ENCODE data around the gene CRIP1.

CRIP1 gene

DNA sequence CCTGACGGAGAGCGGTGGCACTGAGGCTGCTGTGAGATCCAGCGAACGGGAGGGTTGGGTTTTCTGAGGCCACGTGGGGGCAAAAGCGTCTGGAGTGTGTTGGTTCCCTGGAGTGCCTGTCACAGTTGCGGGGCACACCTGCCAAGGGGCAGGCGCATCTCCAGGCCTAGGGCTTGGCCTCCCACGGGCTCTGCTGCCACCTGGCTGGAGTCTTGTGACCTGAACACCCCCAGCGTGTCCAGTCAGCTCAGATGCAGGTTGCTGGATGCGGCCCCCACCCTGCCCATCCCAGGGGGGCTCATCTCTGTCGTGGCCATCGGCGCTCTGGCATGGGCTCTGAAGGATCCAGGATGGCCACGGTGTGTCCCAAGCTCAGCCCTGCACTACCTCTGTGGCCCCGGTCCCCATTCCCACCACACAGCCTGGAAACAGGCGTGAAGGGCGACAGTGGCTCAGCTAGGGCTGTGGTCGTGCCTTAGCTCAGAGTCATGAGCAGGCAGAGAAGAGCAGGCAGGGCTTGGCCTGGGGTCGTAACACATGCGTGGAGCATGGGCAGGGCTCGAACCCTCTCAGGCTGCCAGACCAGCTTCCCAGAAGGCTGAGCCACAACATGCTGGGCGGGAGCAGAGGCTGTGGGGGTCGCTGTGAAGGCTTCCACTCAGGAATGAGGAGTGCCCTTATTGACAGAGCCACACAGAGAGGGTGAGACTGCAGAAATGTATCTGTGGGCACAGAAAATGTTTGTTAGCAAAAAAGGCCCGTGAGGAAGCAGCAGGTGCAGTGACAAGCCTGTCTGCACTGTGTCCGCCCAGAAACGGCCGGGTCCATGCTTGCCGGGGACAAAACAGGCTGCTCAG lies 35.6 kb upstream of the CRIP1 start:
- in situ Hi-C loops (cut with HindIII; ENCODE audit: low sequenced_read_pairs), result no loop called here

DNA sequence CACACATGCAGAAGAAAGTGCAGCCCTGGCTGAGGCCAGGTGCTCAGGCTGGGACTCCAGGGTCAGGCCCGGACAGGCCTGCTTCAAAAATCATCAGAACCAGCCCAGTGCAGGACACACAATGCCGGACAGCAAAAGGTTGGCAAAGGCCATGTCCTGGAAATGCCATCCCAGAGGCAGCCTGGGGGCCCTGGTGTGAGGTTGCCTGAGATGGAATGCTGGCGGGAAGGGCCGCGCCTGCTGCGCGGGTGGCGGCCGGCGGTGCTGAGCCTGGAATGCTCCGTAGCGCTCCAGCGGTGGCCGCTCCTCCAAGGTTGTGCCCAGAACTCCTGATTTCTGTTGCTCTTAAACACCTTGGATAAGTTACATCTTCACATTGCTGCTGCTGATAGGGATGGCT lies 33.7 kb upstream of the CRIP1 start:
- in situ Hi-C loops (cut with HindIII; ENCODE audit: low sequenced_read_pairs), result no loop called here

DNA sequence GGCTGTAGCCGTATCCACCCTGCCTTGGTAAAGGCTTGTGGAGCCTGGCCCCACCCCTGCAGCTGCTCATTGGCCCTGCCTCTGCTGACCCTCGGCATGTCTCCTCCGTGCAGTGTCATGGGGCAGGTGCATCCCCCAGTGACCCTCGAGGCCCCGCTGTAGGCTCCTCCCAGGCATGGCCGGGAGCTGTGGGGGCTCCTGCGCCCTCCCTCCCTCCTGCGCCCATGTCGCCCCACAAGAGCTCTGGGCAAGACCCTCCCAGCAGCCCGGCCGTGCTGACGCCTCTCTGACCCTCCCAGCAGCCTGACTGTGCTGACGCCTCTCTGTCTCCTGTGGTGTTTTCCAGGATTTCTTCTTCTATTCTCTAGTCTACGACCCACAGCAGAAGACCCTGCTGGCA lies 32.8 kb upstream of the CRIP1 start:
- in situ Hi-C loops (cut with HindIII; ENCODE audit: low sequenced_read_pairs), result no loop called here

- in situ Hi-C loops (cut with HindIII; ENCODE audit: low sequenced_read_pairs), result no loop called here
Observed at GRCh38 chr14:105455086-105455640, 31.5 kb upstream of the CRIP1 start.

DNA sequence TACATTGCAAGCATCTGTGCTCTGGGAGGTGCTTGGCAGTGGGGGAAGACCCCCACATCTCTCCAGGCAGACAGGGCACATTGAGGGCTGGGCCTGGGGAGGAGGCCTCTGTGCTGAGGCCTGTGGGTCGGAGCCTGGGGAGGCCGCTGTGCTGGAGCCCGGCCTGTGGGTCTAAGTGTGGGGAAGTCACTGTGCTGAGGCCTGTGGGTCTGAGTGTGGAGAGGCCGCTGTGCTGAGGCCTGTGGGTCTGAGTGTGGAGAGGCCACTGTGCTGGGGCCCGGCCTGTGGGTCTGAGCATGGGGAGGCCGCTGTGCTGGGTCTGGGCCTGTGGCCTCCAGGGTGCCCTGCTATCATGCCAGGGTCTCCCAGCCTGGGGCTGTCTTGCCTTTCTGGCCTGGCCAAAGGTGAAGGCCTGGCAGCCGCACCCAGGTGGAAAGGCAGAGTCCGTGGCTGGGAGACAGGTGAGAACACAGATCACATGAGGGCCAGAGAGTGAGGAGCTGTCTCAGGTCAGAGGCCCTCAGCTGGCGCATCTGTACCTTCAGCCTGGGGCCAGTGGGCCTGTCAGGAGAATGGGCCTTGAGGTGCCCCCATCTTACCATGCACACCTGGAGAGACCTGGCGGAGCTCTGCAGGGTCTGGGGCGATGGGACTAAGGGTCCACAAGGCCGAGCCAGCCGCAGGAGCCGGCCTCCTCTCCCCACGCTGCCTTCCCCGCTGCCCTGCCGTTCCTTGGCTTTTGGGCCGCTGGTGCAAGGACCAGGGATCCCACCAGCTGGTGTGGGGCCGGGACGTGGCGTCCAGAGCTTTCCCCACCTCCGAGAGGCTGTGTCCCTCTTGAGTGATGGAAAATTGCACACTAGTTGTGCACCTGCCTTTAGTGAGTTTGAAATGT lies 30.7 kb upstream of the CRIP1 start:
- in situ Hi-C loops (cut with HindIII; ENCODE audit: low sequenced_read_pairs), result no loop called here

DNA sequence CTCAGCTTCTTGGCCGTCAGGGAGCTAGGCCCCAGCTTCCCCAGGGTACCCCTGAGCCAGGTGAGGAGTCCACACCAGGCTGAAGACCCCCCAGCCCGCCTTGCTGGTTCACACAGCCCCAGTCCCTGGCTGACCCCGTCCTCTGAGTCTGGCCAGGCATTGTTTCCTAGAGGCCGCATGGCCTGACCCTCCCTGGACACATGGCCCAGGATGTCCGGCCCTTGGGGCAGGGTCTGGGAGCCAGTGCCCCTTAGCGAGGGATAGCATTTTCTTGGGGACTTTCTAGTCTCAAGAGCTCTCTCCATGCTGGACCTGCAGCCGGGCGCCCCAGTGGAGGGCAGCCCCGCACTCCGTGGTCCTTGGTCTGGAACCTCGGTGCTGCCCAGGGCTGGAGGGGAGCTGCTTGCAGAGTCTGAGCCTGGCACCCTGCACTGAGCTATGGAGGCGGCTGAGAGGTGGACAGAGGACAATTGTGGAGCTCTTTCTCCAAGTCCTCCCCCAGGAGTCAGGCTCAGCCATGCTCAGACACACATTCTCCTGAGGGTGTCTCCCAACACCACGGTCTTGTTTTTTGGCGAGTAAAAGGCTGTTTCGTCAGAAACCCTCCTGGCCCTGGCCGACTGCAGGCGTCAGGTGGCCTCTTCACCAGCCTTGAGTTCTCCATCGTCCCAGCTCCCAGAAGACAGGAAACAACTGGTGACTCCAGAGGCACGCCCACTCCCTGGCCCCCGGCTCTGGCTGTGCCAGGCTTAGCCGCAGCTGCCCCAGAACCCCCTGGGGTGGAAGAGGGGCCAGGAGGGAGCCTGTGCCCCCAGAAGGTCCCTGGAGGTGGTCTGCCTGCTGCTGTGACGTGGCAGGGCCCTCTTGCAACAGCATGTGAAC lies 29.7 kb upstream of the CRIP1 start:
- in situ Hi-C loops (cut with HindIII; ENCODE audit: low sequenced_read_pairs), result no loop called here

DNA sequence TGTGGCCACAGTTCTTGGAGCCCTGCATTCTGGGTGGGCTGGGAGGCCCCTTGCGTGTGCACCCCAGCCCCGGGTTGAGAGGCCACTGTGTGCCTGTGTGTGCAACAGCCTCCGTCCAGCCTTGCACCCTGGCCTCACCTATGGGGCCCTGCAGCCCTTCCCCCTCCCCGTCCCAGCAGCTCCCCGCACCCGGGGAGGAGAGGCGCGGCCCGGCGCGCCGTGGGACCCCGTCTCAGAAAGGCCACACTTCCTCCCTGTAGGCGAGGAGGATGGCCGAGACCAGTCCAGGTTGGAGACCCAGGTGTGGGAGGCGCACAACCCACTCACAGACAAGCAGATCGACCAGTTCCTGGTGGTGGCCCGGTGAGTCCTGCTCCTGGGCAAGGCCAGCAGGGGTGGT lies 28.7 kb upstream of the CRIP1 start:
- in situ Hi-C loops (cut with HindIII; ENCODE audit: low sequenced_read_pairs), result no loop called here

- in situ Hi-C loops (cut with HindIII; ENCODE audit: low sequenced_read_pairs), result no loop called here
Observed at GRCh38 chr14:105458571-105458970, 28.1 kb upstream of the CRIP1 start.

GRCh38 chr14:105460116-105460515 lies 26.6 kb upstream of the CRIP1 start:
- in situ Hi-C loops (cut with HindIII; ENCODE audit: low sequenced_read_pairs), result no loop called here

DNA sequence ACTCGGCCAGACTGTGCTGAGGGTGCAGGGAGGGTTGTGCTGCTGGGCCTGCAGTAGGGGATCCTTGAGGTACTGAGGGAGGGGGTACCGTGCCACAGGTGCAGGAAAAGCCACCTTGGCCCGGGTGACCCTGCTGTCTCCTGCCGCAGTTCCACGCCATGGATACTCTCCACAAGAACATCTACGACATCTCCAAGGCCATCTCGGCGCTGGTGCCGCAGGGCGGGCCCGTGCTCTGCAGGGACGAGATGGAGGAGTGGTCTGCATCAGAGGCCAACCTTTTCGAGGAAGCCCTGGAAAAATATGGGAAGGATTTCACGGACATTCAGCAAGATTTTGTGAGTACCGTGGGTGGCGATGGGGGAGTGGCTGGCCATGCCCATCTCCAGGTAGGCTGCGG lies 26.1 kb upstream of the CRIP1 start:
- in situ Hi-C loops (cut with HindIII; ENCODE audit: low sequenced_read_pairs), result no loop called here

DNA sequence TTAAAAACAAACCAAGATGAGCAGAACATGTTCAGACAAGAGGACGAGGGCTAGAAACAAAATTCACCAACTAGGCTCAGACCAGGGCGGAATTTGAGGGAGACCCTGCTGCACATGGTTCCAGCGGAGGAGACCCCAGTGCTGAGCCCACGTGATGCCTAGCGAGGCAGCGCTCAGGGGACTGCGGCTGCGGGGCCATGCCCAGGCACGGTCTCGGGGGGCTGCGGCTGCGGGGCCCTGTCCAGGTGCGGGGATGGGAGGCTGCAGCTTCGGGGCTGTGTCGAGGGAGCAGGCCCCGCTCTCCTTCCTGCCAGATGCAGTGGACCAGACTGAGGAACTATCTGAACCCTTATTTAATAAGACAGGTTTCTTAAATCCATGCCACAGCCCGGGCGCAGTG lies 24.8 kb upstream of the CRIP1 start:
- in situ Hi-C loops (cut with HindIII; ENCODE audit: low sequenced_read_pairs), result no loop called here

DNA sequence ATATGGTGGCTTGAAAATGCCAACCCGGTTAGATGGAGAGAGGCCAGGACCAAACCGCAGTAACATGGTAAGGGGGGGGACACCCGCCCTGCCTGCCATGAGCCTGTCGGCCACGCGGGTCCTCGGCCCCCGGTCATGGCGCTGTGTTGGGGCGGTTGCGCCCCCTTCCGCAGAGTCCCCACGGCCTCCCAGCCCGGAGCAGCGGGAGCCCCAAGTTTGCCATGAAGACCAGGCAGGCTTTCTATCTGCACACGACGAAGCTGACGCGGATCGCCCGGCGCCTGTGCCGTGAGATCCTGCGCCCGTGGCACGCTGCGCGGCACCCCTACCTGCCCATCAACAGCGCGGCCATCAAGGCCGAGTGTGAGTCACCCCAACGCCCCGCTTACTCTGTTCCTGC lies 22.2 kb upstream of the CRIP1 start:
- in situ Hi-C loops (cut with HindIII; ENCODE audit: low sequenced_read_pairs), result no loop called here

- in situ Hi-C loops (cut with HindIII; ENCODE audit: low sequenced_read_pairs), result no loop called here
Observed at GRCh38 chr14:105465209-105466031, 21.3 kb upstream of the CRIP1 start.

DNA sequence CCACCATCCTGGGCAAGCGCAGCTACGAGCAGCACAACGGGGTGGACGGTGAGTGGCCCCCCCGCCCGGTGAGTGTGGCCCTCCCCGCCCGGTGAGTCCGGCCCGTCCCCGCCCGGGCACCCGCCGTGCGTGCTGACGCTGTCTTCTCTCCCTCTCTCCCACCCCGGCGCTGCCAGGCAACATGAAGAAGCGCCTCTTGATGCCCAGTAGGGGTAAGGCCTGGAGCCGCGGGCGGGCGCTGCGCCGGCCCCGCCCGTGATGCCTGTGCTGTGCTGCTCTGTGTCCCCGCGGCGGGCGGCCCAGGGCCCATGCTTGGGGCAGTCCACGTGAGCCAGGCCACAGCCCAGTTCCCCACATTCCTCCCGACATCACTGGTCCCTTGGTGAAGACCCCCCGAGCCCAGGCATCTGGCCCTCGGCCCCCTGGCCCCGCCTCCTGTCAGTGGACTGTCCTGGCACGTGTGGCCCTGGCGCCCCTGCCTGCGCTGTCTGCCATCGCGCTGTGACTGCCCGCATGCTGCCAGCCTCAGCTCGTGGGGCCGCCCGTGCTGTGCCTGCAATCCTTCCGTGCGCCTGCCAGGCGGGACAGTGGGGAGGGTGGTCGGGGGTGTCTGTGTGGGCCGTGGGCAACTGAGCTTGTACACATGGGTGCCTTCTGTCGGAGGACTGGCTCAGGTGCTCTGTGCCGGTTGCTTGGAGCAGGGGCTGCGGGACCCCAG lies 20.0 kb upstream of the CRIP1 start:
- in situ Hi-C loops (cut with HindIII; ENCODE audit: low sequenced_read_pairs), result no loop called here

DNA sequence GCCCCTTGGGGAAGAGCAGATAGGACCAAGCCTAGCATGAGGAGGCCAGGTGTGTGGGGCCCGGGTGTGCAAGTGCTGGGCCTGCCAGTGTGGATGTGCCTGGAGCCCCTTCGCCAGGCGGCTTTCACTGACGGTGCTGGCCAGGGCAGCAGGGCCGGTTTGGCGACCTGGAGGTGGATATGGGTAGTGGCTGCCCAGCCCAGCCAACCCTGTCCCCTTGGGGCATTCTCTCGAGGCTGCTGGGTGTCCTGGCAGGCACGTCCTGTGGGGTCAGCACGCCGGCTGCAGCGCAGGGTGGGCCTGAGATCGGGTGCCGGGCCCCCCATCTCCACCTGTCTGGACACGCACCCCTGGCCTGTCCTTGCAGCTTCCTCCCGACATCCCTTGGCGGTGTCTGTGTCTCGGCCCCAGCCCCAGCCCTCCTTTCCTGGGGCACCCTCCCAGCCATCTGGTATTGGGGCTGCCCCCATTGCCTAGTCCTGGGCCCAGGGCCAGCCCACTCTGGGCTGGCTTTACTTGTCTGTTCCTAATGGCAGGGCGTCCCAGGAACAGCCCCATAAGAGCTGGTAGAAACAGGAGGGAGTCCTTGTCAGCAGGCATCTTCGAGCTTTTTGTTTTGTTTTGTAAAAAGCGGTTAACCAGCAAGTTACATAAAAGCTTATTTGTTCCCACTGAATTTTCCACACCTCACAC lies 19.3 kb upstream of the CRIP1 start:
- in situ Hi-C loops (cut with HindIII; ENCODE audit: low sequenced_read_pairs), result no loop called here

- in situ Hi-C loops (cut with HindIII; ENCODE audit: low sequenced_read_pairs), result no loop called here
Observed at GRCh38 chr14:105467942-105468471, 18.7 kb upstream of the CRIP1 start.

DNA sequence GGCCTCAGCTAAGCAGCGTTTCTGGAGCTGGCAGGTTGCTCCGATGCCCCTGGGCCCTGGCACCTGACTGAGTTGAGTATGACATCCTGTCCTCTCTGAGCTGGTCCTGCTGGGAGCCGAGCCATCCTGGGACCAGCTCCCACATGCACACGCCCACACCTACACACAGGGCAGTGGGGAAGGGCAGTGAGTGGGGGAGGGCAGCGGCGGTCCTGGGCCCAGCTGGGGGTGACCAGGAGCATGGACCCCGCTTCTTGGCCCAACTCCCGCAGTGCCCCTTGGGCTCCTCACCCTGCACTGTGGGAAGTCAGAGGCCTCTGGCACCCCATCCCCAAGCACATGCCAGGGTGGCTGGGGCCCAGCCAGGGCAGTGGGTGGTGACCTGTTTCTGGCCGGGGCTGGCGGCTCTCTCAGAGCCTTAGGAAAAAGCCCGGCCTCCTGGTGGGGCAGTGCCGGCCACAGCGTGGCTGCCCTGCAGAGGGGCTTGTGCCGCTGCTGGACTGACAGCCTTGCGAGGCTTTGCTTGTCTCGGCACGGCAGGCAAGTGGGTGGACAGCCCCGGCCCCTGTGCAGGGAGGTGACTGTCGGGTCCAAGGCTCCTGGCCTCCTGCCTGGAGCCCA lies 18.0 kb upstream of the CRIP1 start:
- in situ Hi-C loops (cut with HindIII; ENCODE audit: low sequenced_read_pairs), result no loop called here

Data from DLD1 (cell line).